Measurements from ENCODE around the gene EML6. TPM values are rescaled to one million over a fixed set of nuclear protein-coding genes. Genes with fewer than 3 reads are reported as not detected.

The EML6 gene
- total and polyA plus RNA-seq, 12 donors: 0.07 to 1.5 (median 0.31) TPM

- H3K27me3 ChIP-seq: no peaks in the 10 kb centered on the region
- intact Hi-C loops (cut with DNase I): no loop called here
- H3K4me1 ChIP-seq: no peaks in the 10 kb centered on the region
- no peaks in the 10 kb centered on the region for H3K9me3 ChIP-seq
- H3K36me3 ChIP-seq: no peaks in the 10 kb centered on the region
- WGBS, 2 donors: 93 to 96% methylated on average over 4 of the region's 4 CpGs
- H3K27ac ChIP-seq: no peak overlapping the region
- H3K4me3 ChIP-seq: no peak overlapping the region
- TF ChIP-seq CTCF (IDR thresholded peaks at IDR 0.05): no peak
- DNase-seq (no peak), ATAC-seq (no peak)
Measured at GRCh38 chr2:54797307-54797706, 73.8 kb downstream of the EML6 start.

- no peak overlapping the region for H3K4me3 ChIP-seq
- H3K27me3 ChIP-seq: no peaks in the 10 kb centered on the region
- no peaks in the 10 kb centered on the region for H3K36me3 ChIP-seq
- no peak for TF ChIP-seq CTCF (IDR thresholded peaks at IDR 0.05)
- ATAC-seq: no peak
- peaks cover 0 to 11% (median 5%) of the 10 kb centered on the region in 11 donors for H3K9me3 ChIP-seq
- H3K4me1 ChIP-seq: no peaks in the 10 kb centered on the region
- intact Hi-C loops (cut with DNase I): no loop called here
- no peak for DNase-seq
- no peak overlapping the region for H3K27ac ChIP-seq
- 88% methylated on average over 6 of the region's 6 CpGs for WGBS, 2 donors
Measured at GRCh38 chr2:54801352-54801751, 77.9 kb downstream of the EML6 start.

GRCh38 chr2:54803783-54804751 is 80.6 kb downstream of the EML6 start:
- no peak for ATAC-seq
- H3K4me1 ChIP-seq: no peaks in the 10 kb centered on the region

GRCh38 chr2:54805255-54805654 is 81.8 kb downstream of the EML6 start:
- intact Hi-C loops (cut with DNase I): no loop called here
- 99 to 100% methylated on average over 1 of the region's 1 CpG for WGBS, 2 donors
- DNase-seq (no peak), ATAC-seq (no peak)
- Histone ChIP-seq H3K27me3 (no peaks in the 10 kb centered on the region), H3K4me3 (no peak overlapping the region), H3K4me1 (no peaks in the 10 kb centered on the region), H3K9me3 (peaks cover 0 to 11% (median 5%) of the 10 kb centered on the region in 11 donors), H3K36me3 (no peaks in the 10 kb centered on the region), H3K27ac (no peak overlapping the region)
- TF ChIP-seq CTCF (IDR thresholded peaks at IDR 0.05): no peak

More at GRCh38 chr2:54803783-54804751, 80.6 kb downstream of the EML6 start:
- no peak for TF ChIP-seq CTCF (IDR thresholded peaks at IDR 0.05)
- Histone ChIP-seq H3K27me3 (no peaks in the 10 kb centered on the region), H3K36me3 (no peaks in the 10 kb centered on the region), H3K4me3 (no peak overlapping the region), H3K27ac (no peak overlapping the region), H3K9me3 (peaks cover 0 to 11% (median 5%) of the 10 kb centered on the region in 11 donors)
- intact Hi-C loops (cut with DNase I): no loop called here
- DNase-seq: no peak
- 72 to 76% methylated on average over 3 of the region's 3 CpGs for WGBS, 2 donors

Data from heart right ventricle (tissue), 16 donors.